MM.1S (cell line): ENCODE results near the gene PLCG2.

ENCODE experiments used
- DNase-seq: peaks from one replicate; pipeline ENCODE4 v3.0.0-alpha.2; 2015
- H2AFZ ChIP-seq: fragments of 300-600 bp; sonication (generic); 2 replicates; pipeline ENCODE4 v1.6.0; 2016; ENCODE audit warnings: antibody characterized with exemption, low read length
- H3F3A ChIP-seq: fragments of 300-600 bp; sonication (generic); 2 replicates; pipeline ENCODE4 v1.6.1; 2016; ENCODE audit warnings: mild to moderate bottlenecking, antibody characterized with exemption, low read length, moderate library complexity, mixed read lengths; ENCODE audit not compliant: insufficient read depth
- H3K27ac ChIP-seq: fragments of 300-600 bp; sonication (generic); 2 replicates; pipeline ENCODE4 v1.5.1; 2016; ENCODE audit warnings: mild to moderate bottlenecking, low read length
- H3K27me3 ChIP-seq: fragments of 300-600 bp; sonication (generic); replicated peaks from 2 replicates; pipeline ENCODE4 v1.6.0; 2016; ENCODE audit warnings: low read length; ENCODE audit not compliant: insufficient read depth
- H3K36me3 ChIP-seq: fragments of 300-600 bp; sonication (generic); replicated peaks from 2 replicates; pipeline ENCODE4 v1.6.1; 2016; ENCODE audit warnings: mild to moderate bottlenecking, low read length, mixed read lengths; ENCODE audit not compliant: insufficient read depth
- H3K4me1 ChIP-seq: fragments of 300-600 bp; sonication (generic); 2 replicates; pipeline ENCODE4 v1.6.1; 2016; ENCODE audit warnings: low read length, mixed read lengths
- H3K4me2 ChIP-seq: fragments of 300-600 bp; sonication (generic); 2 replicates; pipeline ENCODE4 v1.6.0; 2016; ENCODE audit warnings: low read depth, low read length
- H3K4me3 ChIP-seq: fragments of 300-600 bp; sonication (generic); 2 replicates; pipeline ENCODE4 v1.5.1; 2016; ENCODE audit warnings: low read length, mixed read lengths
- H3K79me2 ChIP-seq: fragments of 300-600 bp; sonication (generic); 2 replicates; pipeline ENCODE4 v1.6.1; 2016; ENCODE audit warnings: mixed run types, low read length, mixed read lengths
- H3K9ac ChIP-seq: fragments of 300-600 bp; sonication (generic); 2 replicates; pipeline ENCODE4 v1.6.1; 2016; ENCODE audit warnings: low read length, mixed read lengths
- H3K9me2 ChIP-seq: fragments of 300-600 bp; sonication (generic); replicated peaks from 2 replicates; pipeline ENCODE4 v1.6.1; 2016; ENCODE audit warnings: mild to moderate bottlenecking, low read length, mixed read lengths; ENCODE audit not compliant: insufficient read depth
- H3K9me3 ChIP-seq: fragments of 300-600 bp; sonication (generic); replicated peaks from 2 replicates; pipeline ENCODE4 v1.6.1; 2016; ENCODE audit warnings: mild to moderate bottlenecking, low read length, mixed read lengths; ENCODE audit not compliant: insufficient read depth
- H4K20me1 ChIP-seq: fragments of 300-600 bp; sonication (generic); 2 replicates; pipeline ENCODE4 v1.6.1; 2016; ENCODE audit warnings: mild to moderate bottlenecking, low read length, moderate library complexity, mixed read lengths; ENCODE audit not compliant: insufficient read depth
- EZH2 ChIP-seq: fragments of 300-600 bp; sonication (generic); optimal IDR thresholded peaks from 2 replicates; pipeline ENCODE3; 2017; ENCODE audit warnings: low read depth, mild to moderate bottlenecking, antibody characterized with exemption, low read length, mixed read lengths
- EZH2phosphoT487 ChIP-seq: fragments of 300-600 bp; sonication (generic); IDR thresholded peaks from 2 replicates; pipeline ENCODE4 v1.6.1; 2018; ENCODE audit warnings: antibody characterized with exemption, low read length
- TF ChIP-seq, protein P1 (sequence below): fragments of 300-600 bp; sonication (generic); IDR thresholded peaks from 2 replicates; pipeline ENCODE4 v1.5.1; 2016; ENCODE audit warnings: antibody characterized with exemption, low read length, mixed read lengths

The PLCG2 gene

DNA sequence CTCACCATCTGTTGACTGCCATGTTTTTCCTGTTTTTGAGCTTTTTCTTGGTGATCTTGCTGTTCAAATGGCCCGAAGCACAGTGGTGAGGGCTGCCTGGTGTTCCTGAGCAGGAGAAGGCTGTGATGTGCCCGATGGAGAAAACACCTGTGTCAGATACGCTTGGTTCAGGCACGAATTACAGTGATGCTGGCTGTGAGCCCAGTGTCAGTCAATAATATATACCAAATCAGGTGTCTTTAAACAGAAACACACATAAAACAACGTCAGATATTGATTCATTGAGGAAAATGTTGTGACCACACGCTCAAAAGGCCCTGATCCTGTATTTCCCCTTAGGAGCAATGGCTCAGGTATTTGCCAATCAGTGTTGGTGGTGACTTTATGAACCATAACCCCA is 120.5 kb downstream of the PLCG2 start:
- no peak for TF ChIP-seq EZH2
- no peak for TF ChIP-seq EZH2phosphoT487
- TF ChIP-seq, protein P1, sequence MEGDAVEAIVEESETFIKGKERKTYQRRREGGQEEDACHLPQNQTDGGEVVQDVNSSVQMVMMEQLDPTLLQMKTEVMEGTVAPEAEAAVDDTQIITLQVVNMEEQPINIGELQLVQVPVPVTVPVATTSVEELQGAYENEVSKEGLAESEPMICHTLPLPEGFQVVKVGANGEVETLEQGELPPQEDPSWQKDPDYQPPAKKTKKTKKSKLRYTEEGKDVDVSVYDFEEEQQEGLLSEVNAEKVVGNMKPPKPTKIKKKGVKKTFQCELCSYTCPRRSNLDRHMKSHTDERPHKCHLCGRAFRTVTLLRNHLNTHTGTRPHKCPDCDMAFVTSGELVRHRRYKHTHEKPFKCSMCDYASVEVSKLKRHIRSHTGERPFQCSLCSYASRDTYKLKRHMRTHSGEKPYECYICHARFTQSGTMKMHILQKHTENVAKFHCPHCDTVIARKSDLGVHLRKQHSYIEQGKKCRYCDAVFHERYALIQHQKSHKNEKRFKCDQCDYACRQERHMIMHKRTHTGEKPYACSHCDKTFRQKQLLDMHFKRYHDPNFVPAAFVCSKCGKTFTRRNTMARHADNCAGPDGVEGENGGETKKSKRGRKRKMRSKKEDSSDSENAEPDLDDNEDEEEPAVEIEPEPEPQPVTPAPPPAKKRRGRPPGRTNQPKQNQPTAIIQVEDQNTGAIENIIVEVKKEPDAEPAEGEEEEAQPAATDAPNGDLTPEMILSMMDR = no peak
- Histone ChIP-seq H3F3A (no peaks in the 10 kb centered on the region), H3K36me3 (no peaks in the 10 kb centered on the region), H4K20me1 (no peaks in the 10 kb centered on the region), H3K4me3 (no peak overlapping the region), H3K27me3 (no peaks in the 10 kb centered on the region), H3K4me1 (no peaks in the 10 kb centered on the region), H3K27ac (no peak overlapping the region), H3K79me2 (no peaks in the 10 kb centered on the region), H3K9me3 (no peaks in the 10 kb centered on the region), H2AFZ (no peak overlapping the region), H3K9ac (no peak overlapping the region), H3K9me2 (no peaks in the 10 kb centered on the region), H3K4me2 (no peak overlapping the region)
- no peak for DNase-seq

DNA sequence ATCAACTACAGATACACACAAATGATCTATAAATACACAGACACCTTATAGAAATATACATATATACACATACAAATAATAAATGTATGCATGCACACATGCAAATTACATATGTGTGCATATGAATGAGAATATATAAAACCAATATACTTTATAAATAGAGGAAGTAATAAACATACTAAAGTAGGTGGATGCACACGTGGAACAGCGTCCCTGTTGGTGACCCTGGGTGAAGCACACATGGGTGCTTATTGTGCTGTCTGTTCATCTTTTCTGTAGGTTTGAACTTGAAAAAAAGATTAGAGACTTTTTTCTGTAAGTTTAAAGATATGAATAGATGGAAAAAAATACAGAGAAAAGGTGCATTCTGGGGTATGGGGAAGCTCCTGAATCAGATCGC is 120.9 kb downstream of the PLCG2 start:
- Histone ChIP-seq H3K4me1 (no peaks in the 10 kb centered on the region), H3F3A (no peaks in the 10 kb centered on the region), H3K9me3 (no peaks in the 10 kb centered on the region), H4K20me1 (no peaks in the 10 kb centered on the region), H3K9ac (no peak overlapping the region), H3K9me2 (no peaks in the 10 kb centered on the region), H3K79me2 (no peaks in the 10 kb centered on the region), H3K36me3 (no peaks in the 10 kb centered on the region), H3K27ac (no peak overlapping the region), H3K27me3 (no peaks in the 10 kb centered on the region), H3K4me3 (no peak overlapping the region), H3K4me2 (no peak overlapping the region), H2AFZ (no peak overlapping the region)
- DNase-seq = no peak
- TF ChIP-seq EZH2phosphoT487 = no peak

DNA sequence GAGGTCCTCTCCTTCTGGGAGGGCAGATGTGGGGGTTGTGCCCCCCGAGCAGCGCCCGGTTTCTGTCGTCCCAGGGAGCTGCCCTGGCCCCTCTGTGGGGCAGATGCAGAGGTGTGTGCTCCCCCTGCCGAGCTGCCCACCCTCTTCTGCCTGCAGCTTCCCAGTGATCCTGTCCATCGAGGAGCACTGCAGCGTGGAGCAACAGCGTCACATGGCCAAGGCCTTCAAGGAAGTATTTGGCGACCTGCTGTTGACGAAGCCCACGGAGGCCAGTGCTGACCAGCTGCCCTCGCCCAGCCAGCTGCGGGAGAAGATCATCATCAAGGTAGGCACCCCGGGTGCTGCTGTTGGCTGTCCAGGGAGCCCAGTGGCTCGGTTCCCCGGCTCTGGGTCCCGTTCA is 121.4 kb downstream of the PLCG2 start:
- H3K36me3 ChIP-seq = no peaks in the 10 kb centered on the region

DNA sequence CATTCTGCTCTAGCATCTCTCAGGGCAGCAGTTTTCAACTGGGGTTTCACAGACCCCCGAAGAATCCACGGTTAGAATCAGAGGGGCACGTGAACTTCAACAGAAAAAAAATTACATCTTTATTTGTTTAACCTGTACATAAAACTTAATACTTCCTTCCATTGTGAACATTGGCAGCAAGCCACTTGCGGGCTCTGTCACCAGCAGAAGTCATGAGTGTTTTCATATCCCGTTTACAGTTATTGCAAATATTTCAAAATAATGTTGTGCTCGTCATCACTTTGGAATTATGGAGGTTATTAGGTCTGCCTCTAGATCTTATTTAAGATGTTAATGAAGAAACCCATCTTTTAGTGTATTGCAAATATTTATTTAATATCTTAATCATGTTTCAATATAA is 122.4 kb downstream of the PLCG2 start:
- TF ChIP-seq, protein P1 = no peak
- no peak for TF ChIP-seq EZH2phosphoT487
- TF ChIP-seq EZH2 = no peak
- H3K9me2 ChIP-seq = no peaks in the 10 kb centered on the region
- no peaks in the 10 kb centered on the region for H3K4me1 ChIP-seq
- no peak overlapping the region for H3K27ac ChIP-seq
- H3K4me3 ChIP-seq = no peak overlapping the region
- no peak overlapping the region for H2AFZ ChIP-seq
- no peaks in the 10 kb centered on the region for H3K36me3 ChIP-seq
- no peak overlapping the region for H3K9ac ChIP-seq
- no peak overlapping the region for H3K4me2 ChIP-seq
- no peaks in the 10 kb centered on the region for H3K79me2 ChIP-seq
- H3K9me3 ChIP-seq = no peaks in the 10 kb centered on the region
- H3K27me3 ChIP-seq = no peaks in the 10 kb centered on the region
- no peaks in the 10 kb centered on the region for H4K20me1 ChIP-seq
- DNase-seq = no peak
- no peaks in the 10 kb centered on the region for H3F3A ChIP-seq

More for the DNA sequence above, 121.4 kb downstream of the PLCG2 start:
- Histone ChIP-seq H3K4me1 (no peaks in the 10 kb centered on the region), H3K9ac (no peak overlapping the region), H3K9me3 (no peaks in the 10 kb centered on the region), H4K20me1 (no peaks in the 10 kb centered on the region), H3K9me2 (no peaks in the 10 kb centered on the region), H3K79me2 (no peaks in the 10 kb centered on the region), H3K27ac (no peak overlapping the region), H3K27me3 (no peaks in the 10 kb centered on the region), H2AFZ (no peak overlapping the region), H3K4me3 (no peak overlapping the region), H3F3A (no peaks in the 10 kb centered on the region), H3K4me2 (no peak overlapping the region)
- no peak for DNase-seq
- TF ChIP-seq, protein P1 = no peak
- TF ChIP-seq EZH2phosphoT487 (no peak), EZH2 (no peak)
